ENCODE data around the gene AFF3.
A peak's percentile ranks its signal among the peaks of the same experiment; 100 is the strongest.
"Not testable (repeated sequence)": the region's sequence is repeated elsewhere in the genome, so short reads cannot be mapped to it uniquely, and the experiment has no call there.

Gene AFF3

DNA sequence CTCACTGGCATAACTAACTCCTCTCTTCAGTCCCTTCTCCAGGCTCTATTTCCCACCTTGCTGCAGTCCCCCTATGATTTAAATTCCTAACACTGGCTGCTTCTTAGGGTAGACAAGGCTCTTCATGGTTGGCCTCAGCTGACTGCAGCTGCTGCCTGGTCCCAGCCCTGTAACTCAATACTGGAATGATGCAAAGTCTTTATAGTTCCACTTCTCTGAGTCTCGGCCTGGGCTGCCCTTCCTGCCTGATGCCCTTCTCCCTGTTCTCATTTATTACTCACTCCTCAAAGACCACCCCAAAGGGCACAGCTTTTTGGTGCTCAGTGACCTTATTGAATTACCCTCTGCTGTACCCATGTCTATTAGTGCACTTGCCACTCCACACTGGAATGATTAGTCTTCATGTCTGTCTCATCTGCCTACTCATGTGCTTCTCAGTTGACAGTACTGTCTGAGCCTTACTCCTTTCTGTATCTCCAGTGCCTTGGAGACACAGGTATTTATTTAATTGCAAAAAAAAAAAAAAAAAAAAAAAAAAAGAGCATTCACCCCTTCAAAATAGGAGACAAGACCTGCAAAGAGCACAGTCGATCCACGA lies 453.1 kb downstream of the AFF3 start:
- no peak for DNase-seq

DNA sequence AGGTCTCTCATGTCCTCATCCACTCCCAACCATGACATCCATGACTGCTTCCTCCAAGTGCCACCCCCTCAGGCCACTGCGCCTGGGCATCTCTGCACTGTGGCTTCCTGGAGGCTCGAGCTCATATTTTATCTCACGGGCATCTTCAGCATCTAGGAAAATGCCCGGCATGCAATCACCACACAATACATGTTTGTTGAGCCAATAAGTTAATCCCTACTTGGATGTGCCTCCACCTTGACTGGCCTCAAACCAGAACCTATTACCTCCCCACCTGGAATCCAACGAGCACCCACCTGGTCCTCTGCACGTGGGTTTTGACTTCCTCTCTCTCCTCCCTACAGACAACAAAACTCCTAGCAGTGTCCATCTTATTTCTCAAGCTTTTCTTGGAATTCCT lies 453.7 kb downstream of the AFF3 start:
- DNase-seq = no peak

DNA sequence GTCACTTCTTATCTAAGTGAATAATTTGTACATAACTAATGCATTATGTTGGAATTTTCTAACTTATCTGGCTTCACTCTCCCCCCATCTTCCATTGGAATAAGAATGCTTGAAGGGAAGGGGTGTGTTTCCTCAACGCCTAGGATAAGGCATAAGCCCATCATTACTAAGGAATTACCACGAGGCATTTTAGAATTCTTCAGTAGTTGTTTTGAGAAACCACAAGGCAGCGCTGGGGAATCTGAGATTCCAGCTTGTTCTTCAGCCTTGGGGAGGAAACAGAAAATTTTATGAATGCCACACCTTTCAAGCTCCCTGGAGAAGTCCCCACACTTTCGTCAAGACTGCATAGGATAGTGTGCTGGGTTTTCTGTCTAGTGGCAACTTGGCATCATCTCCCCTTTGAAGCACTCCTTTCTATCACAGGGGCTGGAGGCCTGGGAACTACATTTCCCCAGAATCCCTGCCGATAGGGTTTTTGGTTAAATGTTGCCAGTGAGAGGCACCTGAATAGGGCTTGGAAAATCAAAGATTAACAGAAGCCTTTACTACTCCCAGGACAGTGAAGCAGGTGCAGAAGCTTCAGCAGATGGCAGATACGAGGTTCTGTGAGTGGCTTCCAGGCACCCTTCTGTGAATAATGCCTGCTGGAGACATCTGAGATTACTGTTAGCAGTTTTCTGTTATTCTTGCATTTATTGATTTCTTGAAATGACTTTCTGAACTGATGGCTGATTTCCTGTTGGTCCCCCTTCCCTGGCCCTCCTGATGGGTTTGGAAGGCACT lies 459.9 kb downstream of the AFF3 start:
- peak; percentile 60 for DNase-seq

DNA sequence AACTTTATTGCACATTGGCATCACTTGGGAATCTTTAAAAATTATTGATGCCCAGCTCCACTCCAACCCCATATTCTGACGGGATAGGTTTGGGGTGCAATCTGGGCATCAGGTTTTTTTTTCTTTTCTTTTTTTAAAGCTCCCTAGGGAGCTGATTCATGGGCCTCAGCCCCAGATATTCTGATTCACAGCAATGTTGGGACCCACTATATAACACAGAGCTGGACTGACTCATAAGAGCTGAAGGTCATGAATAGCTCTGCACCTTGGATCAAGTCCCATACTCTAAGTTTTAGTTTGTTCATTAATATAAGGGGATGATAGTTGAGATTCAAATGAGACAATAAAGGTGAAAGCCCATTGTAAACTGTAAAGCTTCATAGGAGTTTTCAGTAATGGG lies 461.4 kb downstream of the AFF3 start:
- no peak for DNase-seq

DNA sequence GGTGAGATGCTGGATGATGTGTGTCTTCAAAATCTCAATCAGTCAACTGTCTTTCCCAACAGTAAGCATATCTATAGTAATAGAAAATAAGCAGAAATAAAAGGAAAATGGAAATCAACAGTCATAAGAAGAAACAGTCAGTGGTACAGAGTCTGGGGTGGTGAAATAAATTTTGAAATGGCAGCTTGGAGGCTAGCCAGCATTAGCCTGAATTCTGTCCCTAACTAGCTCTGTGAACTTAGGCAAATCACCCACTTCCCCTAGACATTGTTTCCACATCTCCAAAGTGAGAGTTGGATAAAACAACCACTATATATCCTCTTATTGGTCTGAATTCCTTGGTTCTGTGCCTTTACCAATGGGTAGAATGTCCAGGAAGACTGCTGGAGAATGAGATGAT lies 462.9 kb downstream of the AFF3 start:
- DNase-seq = no peak

DNA sequence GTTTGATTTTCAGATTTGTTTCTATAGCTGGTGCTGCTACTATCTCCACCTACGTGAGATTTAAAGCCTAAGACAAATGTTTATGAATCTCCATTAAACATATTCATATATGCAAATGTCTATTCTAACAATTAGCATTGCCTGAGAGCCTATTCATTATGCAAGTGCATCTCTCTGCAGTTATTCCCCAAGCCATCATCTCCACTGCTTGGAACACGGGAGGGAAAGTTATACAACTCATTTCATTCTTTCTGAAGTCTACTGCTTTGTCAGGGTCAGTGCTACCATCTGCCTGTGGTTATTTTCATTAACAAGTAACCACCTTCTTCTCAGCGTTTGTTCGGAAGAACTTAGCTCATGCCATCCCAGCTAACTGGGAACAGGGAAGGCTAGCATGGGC lies 463.8 kb downstream of the AFF3 start:
- no peak for DNase-seq

DNA sequence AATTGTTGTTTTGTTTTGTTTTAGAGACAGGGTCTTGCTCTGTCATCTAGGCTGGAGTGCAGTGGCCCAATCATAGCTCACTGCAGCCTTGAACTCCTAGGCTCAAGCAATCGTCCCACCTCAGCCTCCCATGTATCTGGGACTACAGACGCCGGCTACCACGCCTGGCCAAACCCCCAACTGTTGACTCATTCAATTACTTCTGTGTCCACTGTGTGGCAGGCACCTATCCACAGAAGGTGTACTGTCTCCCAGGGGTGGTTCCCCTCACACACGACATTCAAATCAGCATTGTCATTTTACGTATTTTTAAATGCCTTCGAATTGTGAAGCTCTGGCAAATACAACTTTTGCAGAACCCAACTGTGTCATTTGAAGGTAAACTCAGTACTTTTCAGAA lies 464.6 kb downstream of the AFF3 start:
- DNase-seq = no peak

DNA sequence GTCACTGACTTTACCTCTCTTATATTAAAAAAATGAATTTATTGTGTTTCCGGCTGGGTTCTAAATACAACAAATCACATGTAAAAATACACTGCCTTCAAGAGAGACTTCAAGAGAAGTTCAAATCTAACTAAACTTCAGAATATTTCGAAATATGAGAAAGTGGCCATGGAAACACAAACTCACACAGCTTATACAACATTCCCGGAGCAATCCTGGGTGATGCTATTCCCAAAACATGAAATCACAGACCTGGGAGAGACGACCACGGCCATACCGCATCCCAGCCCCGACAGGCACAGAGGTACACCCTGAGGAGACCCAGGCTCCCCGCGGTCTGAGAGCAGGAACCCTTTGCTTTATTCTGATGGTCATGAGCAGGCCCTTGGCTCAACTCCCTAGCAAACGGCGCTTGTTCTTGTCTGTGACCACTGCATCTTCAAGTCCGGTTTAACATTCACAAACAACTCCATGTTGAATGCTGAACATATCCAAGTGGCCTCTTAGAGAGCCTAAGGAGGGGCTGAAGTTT lies 467.2 kb downstream of the AFF3 start:
- no peak for DNase-seq

DNA sequence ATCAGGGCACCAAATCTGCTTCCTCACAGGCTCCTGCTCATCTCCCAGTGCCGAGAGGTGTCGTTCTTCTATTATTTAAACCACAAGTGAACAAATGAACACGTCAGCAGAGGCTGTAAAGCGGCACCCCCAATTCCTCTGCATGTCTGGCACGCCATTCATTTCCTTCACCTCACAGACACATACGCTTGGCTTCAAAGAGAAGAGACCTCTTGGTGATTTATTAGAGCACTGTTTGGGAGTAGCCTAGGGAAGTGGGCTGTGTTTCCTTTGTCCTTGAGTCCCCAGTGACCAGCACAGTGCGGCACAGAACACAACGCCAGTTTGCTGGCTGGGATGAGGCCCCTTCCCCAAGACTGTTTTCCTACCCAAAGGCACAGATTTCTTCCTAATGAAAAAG lies 468.3 kb downstream of the AFF3 start:
- DNase-seq = no peak

DNA sequence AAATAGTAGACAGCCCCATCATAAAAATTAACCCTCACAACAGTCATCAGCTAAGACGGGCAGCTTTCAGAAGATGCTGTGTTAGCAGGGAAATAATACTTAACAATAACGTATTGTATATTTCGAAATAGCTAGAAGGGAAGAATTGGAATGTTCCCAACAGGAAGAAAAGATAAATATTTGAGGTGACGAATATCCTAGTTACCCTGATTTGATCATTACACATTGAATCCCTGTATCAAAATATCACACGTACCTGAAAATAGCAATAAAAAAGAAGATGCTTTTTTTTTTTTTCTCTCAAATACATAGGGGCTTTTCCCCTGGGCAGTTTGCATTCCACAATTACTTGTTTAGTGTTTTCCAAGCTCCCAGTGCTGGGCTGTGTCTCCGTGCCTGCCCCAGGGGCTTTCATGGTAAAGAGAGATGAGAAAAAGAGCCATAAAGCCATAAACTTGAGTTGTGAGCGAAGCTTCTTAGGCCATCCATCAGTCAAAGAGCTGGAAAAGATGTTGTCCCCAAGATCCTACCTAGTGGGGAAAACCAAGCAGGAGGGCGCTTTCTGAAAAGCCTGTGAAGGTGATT lies 469.5 kb downstream of the AFF3 start:
- DNase-seq = no peak

DNA sequence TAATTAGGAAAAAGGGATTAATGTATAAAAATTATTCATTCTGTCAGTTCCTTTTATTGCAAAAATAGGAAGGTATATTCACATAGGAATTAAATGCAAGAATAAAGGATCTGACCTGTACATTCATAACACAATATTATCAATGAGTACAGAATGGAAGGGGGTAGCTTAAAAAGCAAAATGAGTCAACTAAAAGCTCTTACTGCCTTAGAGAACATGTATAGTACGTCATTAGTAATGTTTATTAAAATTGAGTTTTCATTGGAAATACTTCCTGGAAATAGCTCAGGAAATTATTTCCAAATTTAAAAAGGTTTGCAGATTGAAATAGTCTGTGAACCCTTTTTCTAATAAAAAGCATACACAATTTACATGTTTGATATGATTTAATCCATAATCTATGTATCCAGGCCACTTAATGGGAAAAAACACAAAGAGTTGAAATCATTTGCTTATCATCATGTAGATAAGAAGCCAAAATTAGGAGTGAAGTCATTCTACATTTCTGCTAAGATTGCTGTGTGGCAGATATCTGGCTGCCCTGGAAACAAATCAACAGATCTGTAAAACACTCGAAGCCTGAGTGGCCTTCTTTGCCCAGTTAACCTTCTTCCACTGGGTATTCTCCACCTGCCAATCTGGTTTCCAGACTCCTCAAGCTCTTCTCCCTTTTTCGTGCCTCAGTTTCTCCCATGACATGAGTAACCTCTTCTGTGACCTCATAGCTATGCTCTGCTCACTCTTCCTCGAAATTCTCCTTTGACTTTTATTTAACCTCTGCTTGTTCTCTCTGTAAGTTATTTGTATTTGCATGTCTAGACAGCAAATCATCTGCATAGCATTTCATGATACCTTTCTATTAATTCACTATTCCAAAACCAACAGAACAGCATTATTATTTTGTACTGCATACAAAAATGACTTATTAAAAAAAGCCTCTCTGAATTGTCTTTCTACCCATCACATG lies 471.3 kb downstream of the AFF3 start:
- no peak for DNase-seq

DNA sequence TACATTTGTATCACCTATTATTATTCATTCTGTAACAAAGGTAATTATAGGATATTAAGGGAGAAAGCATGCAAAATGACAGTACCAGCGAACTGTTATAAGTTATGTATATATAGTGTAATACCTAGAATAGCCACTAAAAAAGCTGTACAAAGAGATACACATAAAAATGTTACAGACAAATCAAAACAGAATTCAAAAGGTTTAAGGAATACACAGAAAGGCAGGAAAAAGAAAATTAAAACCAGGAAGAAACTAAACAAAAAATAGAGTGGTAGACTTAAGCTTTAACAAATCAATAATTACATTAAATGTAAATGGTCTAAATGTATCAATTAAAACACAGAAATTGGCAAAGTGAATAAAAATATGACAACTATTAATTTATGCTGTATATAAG lies 476.1 kb downstream of the AFF3 start:
- DNase-seq = no peak

DNA sequence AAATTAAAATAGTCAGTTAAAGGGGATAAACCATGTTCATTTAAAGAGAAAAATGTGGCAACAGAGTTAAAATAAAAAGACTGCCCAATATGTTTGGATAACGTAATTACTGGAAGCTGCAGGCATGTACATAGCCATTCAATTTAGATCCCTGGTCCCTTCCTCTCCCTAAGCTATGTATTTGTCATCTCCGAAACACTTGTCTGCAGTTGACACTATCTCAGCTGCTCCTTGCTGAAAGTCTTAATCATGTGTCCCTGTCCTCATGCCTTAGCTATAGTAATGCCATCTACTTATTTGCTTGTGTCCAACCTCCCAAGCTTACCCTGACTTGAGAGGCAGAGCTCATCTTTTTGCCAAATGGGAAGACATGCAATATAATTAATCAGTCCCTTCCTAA lies 478.7 kb downstream of the AFF3 start:
- DNase-seq = no peak

DNA sequence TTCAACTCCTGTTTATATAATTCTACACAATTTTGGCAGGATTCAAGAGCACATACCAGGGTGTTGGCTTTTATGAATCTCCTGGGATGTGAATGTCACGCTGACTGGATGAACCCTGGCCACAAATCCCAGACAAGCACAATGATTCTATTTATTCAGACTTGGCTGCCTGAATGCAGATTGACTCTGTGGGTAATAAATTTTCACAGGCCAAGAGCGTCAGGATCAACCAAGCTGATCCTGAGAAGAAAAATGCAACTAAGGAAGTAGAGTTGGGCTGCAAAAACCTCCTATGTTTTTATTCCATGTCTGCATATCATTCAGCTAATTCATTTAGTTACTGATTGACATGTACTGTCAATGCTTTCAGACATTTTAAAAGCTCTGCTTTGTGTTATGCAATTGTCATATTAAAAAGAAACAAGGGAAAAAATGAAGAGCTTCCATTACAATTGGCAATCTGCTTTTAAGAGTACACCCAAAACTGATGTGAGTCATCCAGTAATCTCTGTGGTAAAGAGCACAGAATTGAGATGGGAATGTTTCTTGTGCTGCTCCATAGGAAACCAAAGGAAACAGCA lies 479.5 kb downstream of the AFF3 start:
- DNase-seq = peak; percentile 25

DNA sequence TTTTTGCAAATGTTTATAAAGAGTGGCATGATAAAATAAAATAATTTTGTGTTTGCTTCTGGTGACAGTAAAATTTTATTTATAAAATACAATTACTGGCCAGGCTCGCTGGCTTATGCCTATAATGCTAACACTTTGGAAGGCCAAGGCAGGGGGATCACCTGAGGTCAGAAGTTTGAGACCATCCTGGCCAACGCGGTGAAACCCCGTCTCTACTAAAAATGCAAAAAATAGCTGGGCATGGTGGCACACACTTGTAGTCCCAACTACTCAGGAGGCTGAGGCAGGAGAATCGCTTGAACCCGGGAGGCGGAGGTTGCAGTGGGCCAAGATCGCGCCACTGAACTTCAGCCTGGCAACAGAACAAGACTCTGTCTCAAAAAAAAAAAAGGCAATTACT lies 480.6 kb downstream of the AFF3 start:
- DNase-seq = not testable (repeated sequence)

DNA sequence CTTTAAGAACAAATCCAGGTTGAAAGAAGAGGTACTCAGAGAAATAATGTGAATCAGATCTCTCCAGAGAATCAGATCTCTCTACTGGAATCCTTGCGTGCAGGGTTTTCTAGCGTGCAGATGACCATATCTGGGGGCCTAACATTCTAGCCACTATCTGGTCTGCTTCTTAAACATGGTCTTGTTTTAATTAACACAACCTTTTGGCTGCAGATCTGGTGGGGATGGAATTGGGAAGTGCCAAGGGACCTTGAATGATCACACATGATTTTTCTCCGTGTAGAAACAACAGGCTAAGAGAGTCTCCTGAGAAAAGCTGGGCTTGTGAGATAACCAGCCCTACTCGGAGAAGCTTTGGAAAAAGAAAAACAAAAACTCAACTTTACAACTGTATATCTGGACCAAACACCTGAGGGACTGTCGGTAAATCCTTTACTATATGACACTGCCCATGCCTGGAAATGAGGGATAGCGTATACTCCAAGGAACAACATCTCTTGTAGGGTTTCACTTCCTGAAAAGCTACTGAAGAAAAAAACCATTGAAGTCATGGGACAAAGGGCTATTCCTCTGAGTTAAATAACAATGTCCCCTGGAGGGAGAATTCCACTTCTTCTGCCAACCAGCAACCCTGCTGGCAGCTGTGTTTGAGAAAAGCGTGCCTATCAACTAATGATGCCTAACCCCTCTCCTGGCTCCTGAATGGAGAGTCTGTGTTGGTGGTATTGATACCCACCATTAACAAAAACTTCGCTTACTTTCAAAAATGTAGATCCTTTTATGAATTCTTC lies 481.6 kb downstream of the AFF3 start:
- DNase-seq = no peak

DNA sequence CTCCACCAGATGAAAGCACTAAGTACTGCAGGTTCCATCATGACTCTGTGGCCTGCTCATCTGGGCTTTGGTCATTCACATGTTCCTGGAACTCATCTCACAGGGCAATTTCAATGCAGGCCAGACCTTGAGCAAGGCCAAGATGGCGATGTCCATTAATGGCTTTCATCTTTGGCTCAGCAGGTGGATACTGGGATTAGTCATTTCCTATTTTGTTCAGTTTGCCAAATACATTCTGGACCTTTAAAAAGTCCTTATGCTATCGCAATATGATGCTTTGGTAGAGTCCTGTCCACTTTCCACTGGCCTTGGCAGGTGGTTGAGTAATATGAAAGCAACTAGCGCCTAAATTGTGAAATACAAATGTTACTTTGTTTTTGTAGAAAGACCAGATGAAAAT lies 482.5 kb downstream of the AFF3 start:
- DNase-seq = no peak

DNA sequence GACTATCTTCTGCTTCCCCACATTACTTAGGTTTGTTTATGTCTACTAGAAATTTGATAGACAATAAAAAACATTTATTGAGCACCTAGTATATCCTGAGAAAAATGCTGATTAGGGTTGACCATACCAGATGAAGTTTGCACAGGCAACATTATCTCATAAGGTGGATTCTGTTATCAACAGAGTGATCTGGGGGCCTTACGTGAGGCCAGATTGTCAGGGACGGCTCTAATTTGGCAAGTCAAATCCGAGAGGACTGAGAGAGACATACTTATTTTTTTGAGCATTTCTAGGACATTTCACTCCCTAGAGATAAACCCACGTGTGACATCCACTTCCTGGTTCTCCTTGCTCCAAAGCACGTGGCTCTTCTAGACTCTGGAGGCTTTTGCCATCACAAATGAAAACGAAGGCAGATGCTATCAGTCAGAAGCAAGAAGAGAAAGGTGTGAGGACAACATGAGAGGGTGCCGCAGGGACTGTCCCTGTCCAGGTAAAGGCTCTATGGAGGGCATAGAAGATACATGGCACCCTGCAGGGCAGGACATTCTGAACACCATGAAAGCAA lies 484.6 kb downstream of the AFF3 start:
- no peak for DNase-seq

DNA sequence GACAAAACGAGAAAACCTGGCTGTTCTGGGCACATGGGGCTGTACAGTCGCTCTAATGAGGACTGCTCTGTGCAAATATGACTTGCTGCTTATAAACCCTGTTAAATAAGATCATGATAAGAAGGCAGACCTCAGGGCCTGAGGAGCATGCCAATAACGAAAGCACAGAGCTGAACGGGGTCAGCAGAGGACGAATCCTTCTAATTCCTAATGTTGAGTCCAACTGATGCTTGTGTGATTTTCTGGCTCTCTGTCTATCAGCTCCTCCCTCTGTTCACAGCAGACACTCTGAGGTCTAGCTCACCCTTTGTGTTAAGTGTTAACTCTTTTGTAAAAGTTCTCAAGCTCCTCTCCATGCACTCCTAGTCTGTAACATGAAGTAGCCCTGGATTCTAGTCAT lies 485.4 kb downstream of the AFF3 start:
- DNase-seq = no peak

DNA sequence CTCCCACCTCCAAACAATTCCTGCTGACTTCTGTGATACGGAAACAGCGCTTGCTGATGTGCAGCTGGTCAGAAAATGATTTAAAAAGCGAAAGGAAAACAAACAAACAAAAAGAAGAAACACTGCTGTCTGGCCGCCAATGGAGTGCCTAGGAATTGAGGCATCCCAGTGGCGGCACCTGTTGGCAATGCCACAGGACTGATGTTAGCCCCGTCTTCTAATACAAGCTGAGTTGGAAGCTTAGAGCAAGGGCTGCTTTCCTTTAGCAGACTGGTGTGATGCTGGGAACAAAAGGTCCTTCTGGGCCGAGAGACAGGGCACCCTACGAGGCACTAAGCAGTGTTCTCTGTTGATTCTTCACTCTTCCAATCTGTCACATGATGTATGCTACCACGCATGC lies 489.0 kb downstream of the AFF3 start:
- DNase-seq = no peak

DNA sequence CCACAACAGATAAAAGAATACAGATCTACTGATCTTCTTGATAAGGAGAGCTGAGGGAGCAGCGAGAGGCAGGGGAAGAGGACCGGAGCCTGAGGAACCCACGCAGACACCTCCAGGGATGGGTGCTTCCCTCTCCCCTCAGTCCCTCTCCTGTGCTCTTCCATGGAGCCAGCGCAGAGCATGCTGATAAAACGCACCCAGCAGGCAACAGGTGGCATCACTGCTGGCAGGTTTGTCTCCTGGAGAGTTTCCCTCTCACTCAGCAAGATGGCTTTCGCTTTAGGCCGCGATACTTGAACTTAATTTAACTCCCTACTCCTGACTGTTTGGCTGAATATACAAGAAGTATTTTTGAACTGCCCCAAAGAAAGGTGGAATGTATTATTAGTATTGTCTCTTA lies 489.5 kb downstream of the AFF3 start:
- DNase-seq = no peak
